SK-N-MC (cell line): Measurements from ENCODE around the gene ENO2.

Experiments used
- EZH2 ChIP-seq: fragments of 200-600 bp; sonication (generic); IDR thresholded peaks from one replicate; pipeline ENCODE4 v1.6.1; 2017; ENCODE audit warnings: antibody characterized with exemption
- POLR2AphosphoS5 ChIP-seq: IDR thresholded peaks from 2 replicates; pipeline ENCODE4 v1.6.1; 2012; ENCODE audit warnings: mild to moderate bottlenecking, low read depth, low read length, borderline replicate concordance

- TF ChIP-seq EZH2 (no peak), POLR2AphosphoS5 (no peak)
Observed at GRCh38 chr12:6958609-6959057, 44.3 kb downstream of the ENO2 start.
